Natural killer cell treated with Interleukin-12 subunit alpha and Interleukin-12 subunit beta and Interleukin-15 and Interleukin-18, amount 100 ng/mL, for 72 hours (primary cell): Measurements from ENCODE around the gene ZSWIM5. TPM values are rescaled to one million over a fixed set of nuclear protein-coding genes. Genes with fewer than 3 reads are reported as not detected.
"Not testable (repeated sequence)": the region's sequence is repeated elsewhere in the genome, so short reads cannot be mapped to it uniquely, and the experiment has no call there.

Source experiments
- ATAC-seq, 2 donors: fragments of 150-1000 bp; cut with Tn5 transposase in 1 of 2; sonication (Bioruptor Pico), chemical (Tn5 transposase) in 1 of 2; 2 replicates each; pipeline ENCODE4 v1.10.0; 2021
- DNase-seq: peaks from one replicate; pipeline ENCODE4 v3.0.0; 2022; ENCODE audit warnings: low spot score
- H3K27ac Mint-ChIP-seq, 2 donors: 1 replicate in 1 of 2; 2 replicates in 1 of 2; pipeline ENCODE4 v1.8.0; 2022; ENCODE audit warnings: mixed read lengths in 2 of 2, mild to moderate bottlenecking in 1 of 2, moderate library complexity in 1 of 2
- H3K27me3 Mint-ChIP-seq, 2 donors: 1 replicate in 1 of 2; 2 replicates in 1 of 2; pipeline ENCODE4 v1.8.0; 2022; ENCODE audit warnings: mixed read lengths in 2 of 2
- H3K36me3 Mint-ChIP-seq: one replicate; pipeline ENCODE4 v1.8.0; 2022; ENCODE audit warnings: mixed read lengths
- H3K4me1 Mint-ChIP-seq, 2 donors: 1 replicate in 1 of 2; 2 replicates in 1 of 2; pipeline ENCODE4 v1.8.0; 2022; ENCODE audit warnings: low read depth in 2 of 2, mixed read lengths in 2 of 2, mild to moderate bottlenecking in 1 of 2
- H3K4me3 Mint-ChIP-seq: one replicate; pipeline ENCODE4 v1.8.0; 2022; ENCODE audit warnings: mixed read lengths
- H3K9me3 Mint-ChIP-seq: 2 replicates; pipeline ENCODE4 v1.8.0; 2022; ENCODE audit warnings: mixed read lengths
- total RNA-seq, 2 donors: library from RNA; stranded (reverse); gene quantifications; one replicate each; pipeline ENCODE4 v1.2.3, GENCODE V29; 2022

Gene ZSWIM5
- total RNA-seq, 2 donors from 2014 or later, result 1.0 to 1.4 TPM

- Mint-ChIP-seq H3K27me3 (no peaks in the 10 kb centered on the region), H3K27ac (no peak overlapping the region), H3K4me3 (no peak overlapping the region)
Observed at GRCh38 chr1:45111239-45111638, 95.2 kb downstream of the ZSWIM5 start.

GRCh38 chr1:45107782-45108181 is 98.6 kb downstream of the ZSWIM5 start:
- Mint-ChIP-seq H3K27ac (no peak overlapping the region), H3K36me3 (no peaks in the 10 kb centered on the region), H3K4me3 (no peak overlapping the region), H3K27me3 (no peaks in the 10 kb centered on the region), H3K9me3 (no peaks in the 10 kb centered on the region), H3K4me1 (no peaks in the 10 kb centered on the region)
- DNase-seq, result no peak
- no peak for ATAC-seq

More at GRCh38 chr1:45111239-45111638, 95.2 kb downstream of the ZSWIM5 start:
- ATAC-seq (no peak), DNase-seq (no peak)
- Mint-ChIP-seq H3K4me1 (peaks cover 3 to 5% of the 10 kb centered on the region in 2 donors), H3K36me3 (no peaks in the 10 kb centered on the region), H3K9me3 (no peaks in the 10 kb centered on the region)

- not testable (repeated sequence) for DNase-seq, H3K9me3 Mint-ChIP-seq, H3K4me1 Mint-ChIP-seq, H3K4me3 Mint-ChIP-seq, H3K27me3 Mint-ChIP-seq, H3K36me3 Mint-ChIP-seq, ATAC-seq, H3K27ac Mint-ChIP-seq
Observed at GRCh38 chr1:45106864-45107263, 99.5 kb downstream of the ZSWIM5 start.

- not testable (repeated sequence) for DNase-seq, H3K27me3 Mint-ChIP-seq, H3K36me3 Mint-ChIP-seq, H3K4me3 Mint-ChIP-seq, H3K9me3 Mint-ChIP-seq, ATAC-seq, H3K27ac Mint-ChIP-seq, H3K4me1 Mint-ChIP-seq
Observed at GRCh38 chr1:45106156-45106545, 100.3 kb downstream of the ZSWIM5 start.

GRCh38 chr1:45105486-45106155 is 100.8 kb downstream of the ZSWIM5 start:
- H3K27me3 Mint-ChIP-seq, DNase-seq, H3K27ac Mint-ChIP-seq, H3K9me3 Mint-ChIP-seq, H3K36me3 Mint-ChIP-seq, ATAC-seq, H3K4me3 Mint-ChIP-seq, H3K4me1 Mint-ChIP-seq: not testable (repeated sequence)

GRCh38 chr1:45103534-45103933 is 102.9 kb downstream of the ZSWIM5 start:
- DNase-seq (no peak), ATAC-seq (no peak)
- Mint-ChIP-seq H3K36me3 (no peaks in the 10 kb centered on the region), H3K27ac (no peak overlapping the region), H3K9me3 (no peaks in the 10 kb centered on the region), H3K4me3 (no peak overlapping the region), H3K4me1 (no peaks in the 10 kb centered on the region), H3K27me3 (peaks cover 5 to 9% of the 10 kb centered on the region in 2 donors)

- Mint-ChIP-seq H3K9me3 (no peaks in the 10 kb centered on the region), H3K36me3 (no peaks in the 10 kb centered on the region), H3K4me1 (no peaks in the 10 kb centered on the region), H3K27ac (no peak overlapping the region), H3K27me3 (peaks cover 7 to 15% of the 10 kb centered on the region in 2 donors), H3K4me3 (no peak overlapping the region)
- ATAC-seq (no peak), DNase-seq (no peak)
Observed at GRCh38 chr1:45101947-45102346, 104.5 kb downstream of the ZSWIM5 start.

- H3K4me1 Mint-ChIP-seq, H3K27ac Mint-ChIP-seq, H3K4me3 Mint-ChIP-seq, H3K9me3 Mint-ChIP-seq, DNase-seq, ATAC-seq, H3K36me3 Mint-ChIP-seq: not testable (repeated sequence)
- H3K27me3 Mint-ChIP-seq, result peaks cover 7 to 15% of the 10 kb centered on the region in 2 donors
Observed at GRCh38 chr1:45101528-45101927, 104.9 kb downstream of the ZSWIM5 start.

- H3K4me1 Mint-ChIP-seq, result no peaks in the 10 kb centered on the region
- ATAC-seq (no peak), DNase-seq (no peak)
- no peaks in the 10 kb centered on the region for H3K36me3 Mint-ChIP-seq
- H3K9me3 Mint-ChIP-seq, result no peaks in the 10 kb centered on the region
- H3K27me3 Mint-ChIP-seq, result peaks cover 7 to 15% of the 10 kb centered on the region in 2 donors
- H3K4me3 Mint-ChIP-seq, result no peak overlapping the region
- H3K27ac Mint-ChIP-seq, result no peak overlapping the region
Observed at GRCh38 chr1:45097944-45098343, 108.5 kb downstream of the ZSWIM5 start.

- ATAC-seq (no peak), DNase-seq (no peak)
- H3K4me3 Mint-ChIP-seq, result no peak overlapping the region
- peaks cover 7 to 15% of the 10 kb centered on the region in 2 donors for H3K27me3 Mint-ChIP-seq
- no peaks in the 10 kb centered on the region for H3K9me3 Mint-ChIP-seq
- H3K36me3 Mint-ChIP-seq, result no peaks in the 10 kb centered on the region
- H3K4me1 Mint-ChIP-seq, result no peaks in the 10 kb centered on the region
- H3K27ac Mint-ChIP-seq, result no peak overlapping the region
Observed at GRCh38 chr1:45097079-45097478, 109.3 kb downstream of the ZSWIM5 start.

- no peak for ATAC-seq
- no peaks in the 10 kb centered on the region for H3K36me3 Mint-ChIP-seq
- no peak overlapping the region for H3K4me3 Mint-ChIP-seq
- no peaks in the 10 kb centered on the region for H3K4me1 Mint-ChIP-seq
- no peak for DNase-seq
- no peak overlapping the region for H3K27ac Mint-ChIP-seq
- H3K9me3 Mint-ChIP-seq, result no peaks in the 10 kb centered on the region
- peaks cover 7 to 15% of the 10 kb centered on the region in 2 donors for H3K27me3 Mint-ChIP-seq
Observed at GRCh38 chr1:45095450-45095849, 111.0 kb downstream of the ZSWIM5 start.

- ATAC-seq, DNase-seq, H3K4me3 Mint-ChIP-seq, H3K36me3 Mint-ChIP-seq, H3K27ac Mint-ChIP-seq, H3K9me3 Mint-ChIP-seq, H3K4me1 Mint-ChIP-seq: not testable (repeated sequence)
- peaks cover 7 to 11% of the 10 kb centered on the region in 2 donors for H3K27me3 Mint-ChIP-seq
Observed at GRCh38 chr1:45094371-45094770, 112.0 kb downstream of the ZSWIM5 start.

- DNase-seq, result no peak
- no peak for ATAC-seq
- Mint-ChIP-seq H3K9me3 (no peaks in the 10 kb centered on the region), H3K27ac (no peak overlapping the region), H3K36me3 (no peaks in the 10 kb centered on the region), H3K4me3 (no peak overlapping the region), H3K27me3 (peaks cover 0 to 4% of the 10 kb centered on the region in 2 donors), H3K4me1 (no peaks in the 10 kb centered on the region)
Observed at GRCh38 chr1:45093334-45093733, 113.1 kb downstream of the ZSWIM5 start.

- Mint-ChIP-seq H3K27ac (no peak overlapping the region), H3K4me1 (no peaks in the 10 kb centered on the region), H3K4me3 (no peak overlapping the region), H3K36me3 (no peaks in the 10 kb centered on the region), H3K27me3 (no peaks in the 10 kb centered on the region), H3K9me3 (no peaks in the 10 kb centered on the region)
- DNase-seq (no peak), ATAC-seq (no peak)
Observed at GRCh38 chr1:45089711-45090110, 116.7 kb downstream of the ZSWIM5 start.

GRCh38 chr1:45084562-45084961 is 121.8 kb downstream of the ZSWIM5 start:
- Mint-ChIP-seq H3K27me3 (no peaks in the 10 kb centered on the region), H3K4me3 (no peak overlapping the region), H3K4me1 (peaks cover 0 to 4% of the 10 kb centered on the region in 2 donors), H3K9me3 (no peaks in the 10 kb centered on the region), H3K36me3 (no peaks in the 10 kb centered on the region), H3K27ac (no peak overlapping the region)
- ATAC-seq, result no peak
- no peak for DNase-seq
